Measurements from ENCODE around the gene LONP1. TPM values are rescaled to one million over a fixed set of nuclear protein-coding genes. Genes with fewer than 3 reads are reported as not detected.

Gene LONP1
- total RNA-seq, 2 experiments from 2014 or later = 71.7 to 79.6 TPM

- H3K4me3 Mint-ChIP-seq = peak overlapping the region; percentile 73
- H3K27me3 Mint-ChIP-seq = no peaks in the 10 kb centered on the region
- peak; percentile 97 for DNase-seq
- peaks cover 28% of the 10 kb centered on the region for H3K4me1 Mint-ChIP-seq
- peak overlapping the region; percentile 91 for H3K27ac Mint-ChIP-seq
- H3K9me3 Mint-ChIP-seq = no peaks in the 10 kb centered on the region
- H3K36me3 Mint-ChIP-seq (ENCODE audit: low read depth) = peaks cover 9% of the 10 kb centered on the region
- ChIA-PET POLR2A (interaction anchor here (0.6 kb wide), 1 partner anchor 281 kb away, joined by 3 read pairs; no protein-coding TSS in a partner anchor), CTCF (interaction anchor here (0.6 to 2.4 kb wide), 26 partner anchors 9 to 906 kb away, joined by 3 to 17 read pairs (median 4); partner anchors contain the start of genes CATSPERD, LONP1, NRTN and SAFB)
Measured at GRCh38 chr19:5686647-5687359, 33.1 kb downstream of the LONP1 start.

- H3K36me3 Mint-ChIP-seq (ENCODE audit: low read depth) = peaks cover 9% of the 10 kb centered on the region
- CTCF ChIA-PET = interaction anchor here (0.6 to 2.4 kb wide), 14 partner anchors 10 to 142 kb away, joined by 3 to 17 read pairs (median 6); partner anchors contain the start of genes CATSPERD, LONP1, NRTN and SAFB
- no peaks in the 10 kb centered on the region for H3K9me3 Mint-ChIP-seq
Measured at GRCh38 chr19:5686326-5686646, 33.7 kb downstream of the LONP1 start.

GRCh38 chr19:5684694-5685430 is 35.1 kb downstream of the LONP1 start:
- POLR2A ChIA-PET = no interaction called here
- H3K27ac Mint-ChIP-seq = no peak overlapping the region
- no peak for DNase-seq
- H3K9me3 Mint-ChIP-seq = no peaks in the 10 kb centered on the region
- H3K4me3 Mint-ChIP-seq = no peak overlapping the region
- H3K4me1 Mint-ChIP-seq = peaks cover 35% of the 10 kb centered on the region
- H3K36me3 Mint-ChIP-seq (ENCODE audit: low read depth) = no peaks in the 10 kb centered on the region
- CTCF ChIA-PET = no interaction called here
- no peaks in the 10 kb centered on the region for H3K27me3 Mint-ChIP-seq

More at GRCh38 chr19:5686326-5686646, 33.7 kb downstream of the LONP1 start:
- peak overlapping the region; percentile 91 for H3K27ac Mint-ChIP-seq
- peaks cover 33% of the 10 kb centered on the region for H3K4me1 Mint-ChIP-seq
- no peaks in the 10 kb centered on the region for H3K27me3 Mint-ChIP-seq
- POLR2A ChIA-PET = no interaction called here
- no peak for DNase-seq
- peak overlapping the region; percentile 73 for H3K4me3 Mint-ChIP-seq

GRCh38 chr19:5683177-5683886 is 36.6 kb downstream of the LONP1 start:
- DNase-seq = no peak
- H3K9me3 Mint-ChIP-seq = no peaks in the 10 kb centered on the region
- ChIA-PET CTCF (interaction anchor here (0.6 to 1.3 kb wide), 2 partner anchors 38 to 681 kb away, joined by 3 to 5 read pairs; partner anchors contain the start of gene CATSPERD), POLR2A (no interaction called here)
- no peak overlapping the region for H3K4me3 Mint-ChIP-seq
- H3K36me3 Mint-ChIP-seq (ENCODE audit: low read depth) = no peaks in the 10 kb centered on the region
- no peaks in the 10 kb centered on the region for H3K27me3 Mint-ChIP-seq
- H3K4me1 Mint-ChIP-seq = peaks cover 34% of the 10 kb centered on the region
- no peak overlapping the region for H3K27ac Mint-ChIP-seq

GRCh38 chr19:5682107-5682482 is 37.9 kb downstream of the LONP1 start:
- Mint-ChIP-seq H3K27me3 (no peaks in the 10 kb centered on the region), H3K4me3 (peak overlapping the region; percentile 68), H3K9me3 (no peaks in the 10 kb centered on the region), H3K27ac (peak overlapping the region; percentile 72), H3K36me3 (ENCODE audit: low read depth) (no peaks in the 10 kb centered on the region), H3K4me1 (peaks cover 30% of the 10 kb centered on the region)
- CTCF ChIA-PET = interaction anchor here (0.8 kb wide), 1 partner anchor 27 kb away, joined by 3 read pairs; no protein-coding TSS in a partner anchor
- POLR2A ChIA-PET = no interaction called here
- DNase-seq = no peak

GRCh38 chr19:5681391-5682106 is 38.4 kb downstream of the LONP1 start:
- ChIA-PET POLR2A (no interaction called here), CTCF (interaction anchor here (0.8 kb wide), 1 partner anchor 27 kb away, joined by 3 read pairs; no protein-coding TSS in a partner anchor)
- Mint-ChIP-seq H3K4me3 (peak overlapping the region; percentile 68), H3K27me3 (no peaks in the 10 kb centered on the region), H3K9me3 (no peaks in the 10 kb centered on the region), H3K27ac (peak overlapping the region; percentile 68), H3K36me3 (ENCODE audit: low read depth) (no peaks in the 10 kb centered on the region), H3K4me1 (peaks cover 29% of the 10 kb centered on the region)
- no peak for DNase-seq

- H3K27me3 Mint-ChIP-seq = no peaks in the 10 kb centered on the region
- H3K27ac Mint-ChIP-seq = peak within 1 kb of the TSS; percentile 91
- CTCF ChIA-PET = no interaction called here
- H3K4me3 Mint-ChIP-seq = peak within 1 kb of the TSS; percentile 95
- H3K9me3 Mint-ChIP-seq = no peaks in the 10 kb centered on the region
- no peaks in the 10 kb centered on the region for H3K36me3 Mint-ChIP-seq (ENCODE audit: low read depth)
- POLR2A ChIA-PET = no interaction called here
- DNase-seq = peak; percentile 99
- peaks cover 21% of the 10 kb centered on the region for H3K4me1 Mint-ChIP-seq
Measured at GRCh38 chr19:5680437-5681368, 39.2 kb downstream of the LONP1 start, which contains the start of the genes HSD11B1L and MICOS13. Gene HSD11B1L, plus strand, starts transcription at chr19:5681027. Its CDS starts 3,806 bp downstream, at chr19:5684833. Gene MICOS13, minus strand, starts transcription at chr19:5680516. Its CDS starts 30 bp downstream, at chr19:5680486.

GRCh38 chr19:5680084-5680436 is 39.9 kb downstream of the LONP1 start:
- Mint-ChIP-seq H3K4me3 (peak overlapping the region; percentile 95), H3K36me3 (ENCODE audit: low read depth) (peaks cover 2% of the 10 kb centered on the region), H3K9me3 (no peaks in the 10 kb centered on the region), H3K4me1 (peaks cover 21% of the 10 kb centered on the region), H3K27ac (peak overlapping the region; percentile 91), H3K27me3 (no peaks in the 10 kb centered on the region)
- DNase-seq = no peak
- CTCF ChIA-PET = no interaction called here
- POLR2A ChIA-PET = no interaction called here

GRCh38 chr19:5679289-5680083 is 40.5 kb downstream of the LONP1 start:
- CTCF ChIA-PET = interaction anchor here (0.7 kb wide), 1 partner anchor 10 kb away, joined by 3 read pairs; the partner anchor contains the start of gene RPL36
- Mint-ChIP-seq H3K9me3 (no peaks in the 10 kb centered on the region), H3K4me3 (peak overlapping the region; percentile 95)

GRCh38 chr19:5678071-5678718 is 41.8 kb downstream of the LONP1 start:
- CTCF ChIA-PET = interaction anchor here (0.9 to 1.4 kb wide), 2 partner anchors 9 kb away, joined by 3 read pairs; no protein-coding TSS in a partner anchor
- Mint-ChIP-seq H3K4me3 (no peak overlapping the region), H3K9me3 (no peaks in the 10 kb centered on the region), H3K36me3 (ENCODE audit: low read depth) (peaks cover 6% of the 10 kb centered on the region), H3K27ac (no peak overlapping the region), H3K4me1 (peaks cover 19% of the 10 kb centered on the region), H3K27me3 (no peaks in the 10 kb centered on the region)
- no peak for DNase-seq
- POLR2A ChIA-PET = no interaction called here

More at GRCh38 chr19:5679289-5680083, 40.5 kb downstream of the LONP1 start:
- Mint-ChIP-seq H3K27me3 (no peaks in the 10 kb centered on the region), H3K27ac (peak overlapping the region; percentile 91), H3K4me1 (peaks cover 21% of the 10 kb centered on the region), H3K36me3 (ENCODE audit: low read depth) (peaks cover 2% of the 10 kb centered on the region)
- POLR2A ChIA-PET = no interaction called here
- DNase-seq = no peak

Measured in activated CD4-positive, alpha-beta T cell treated with anti-CD3 and anti-CD28 coated beads, Interleukin-2, amount 10 ng/mL, durations not matched to agents 7 days and 5 days (primary cell).